HL-60/S4 treated with retinoic acid at 250 ng/mL for 4 days and 3 days (cell line): ENCODE results near the gene MYL6B.

Source experiments
- in situ Hi-C: fragments of 300-500 bp; cut with MboI; formaldehyde crosslinking; loops from 2 replicates; pipeline ENCODE4 v1.7.0; 2022; ENCODE audit warnings: low sequenced_read_pairs

The MYL6B gene

GRCh38 chr12:56204275-56204674 lies 51.9 kb downstream of the MYL6B start:
- in situ Hi-C loops: no loop called here

DNA sequence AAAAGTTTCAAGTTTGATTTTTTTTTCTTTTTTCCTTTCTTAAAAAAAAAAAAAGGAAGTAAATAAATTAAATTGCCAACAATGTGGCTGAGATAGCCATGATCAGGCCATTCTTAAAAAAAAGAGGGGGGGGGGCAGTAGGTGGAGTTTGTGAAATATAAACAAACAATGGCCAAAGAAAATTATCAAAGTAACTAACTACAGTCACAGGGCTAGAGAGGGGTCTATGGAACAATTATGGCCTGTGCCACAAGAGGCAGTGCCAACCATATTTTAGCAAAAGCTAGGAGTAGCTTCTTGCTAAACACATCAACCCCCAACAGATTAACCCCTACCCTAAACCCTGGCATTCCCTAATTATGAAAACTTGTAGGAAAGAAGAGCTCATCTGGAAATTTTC lies 53.1 kb downstream of the MYL6B start:
- in situ Hi-C loops: no loop called here

- in situ Hi-C loops: no loop called here
These were observed 54.2 kb downstream of the MYL6B start for GRCh38 chr12:56206452-56207166.
